H1 (cell line): ENCODE data around the gene NUBPL. TPM values are rescaled to one million over a fixed set of nuclear protein-coding genes. Genes with fewer than 3 reads are reported as not detected.

Source experiments
- CHD2 ChIP-seq: IDR thresholded peaks from 2 replicates; pipeline ENCODE4 v1.6.1; 2012; ENCODE audit warnings: low read length, improper control_type of control experiment
- JUND ChIP-seq: IDR thresholded peaks from 2 replicates; pipeline ENCODE4 v1.6.1; 2011; ENCODE audit warnings: mild to moderate bottlenecking, improper control_type of control experiment, low read length
- POLR2AphosphoS5 ChIP-seq: IDR thresholded peaks from 2 replicates; pipeline ENCODE4 v1.6.1; 2011; ENCODE audit warnings: low read depth, low read length
- RNF2 ChIP-seq: fragments of 200-900, 300-1000 bp; sonication (generic); IDR thresholded peaks from 2 replicates; pipeline ENCODE4 v1.7.1; 2016; ENCODE audit warnings: borderline replicate concordance, low read depth, mild to moderate bottlenecking, antibody characterized with exemption, low read length; ENCODE audit not compliant: poor library complexity, severe bottlenecking; ENCODE audit errors: missing control alignments
- TEAD4 ChIP-seq: IDR thresholded peaks from 2 replicates; pipeline ENCODE4 v1.6.1; 2012; ENCODE audit warnings: low read depth, low read length, inconsistent platforms, mixed read lengths
- polyA plus RNA-seq, 7 experiments: library from polyadenylated mRNA; depleted of rRNA in 3 of 7; stranded (reverse) in 5 of 7; unstranded in 2 of 7; fragments of >200 nt in 5 of 7; fragments of 200-250 nt in 2 of 7; gene quantifications; 1 replicate in 5 of 7; 2 replicates in 1 of 7; 4 replicates in 1 of 7; pipeline versions ENCODE4 v1.2.1 to v1.2.3, GENCODE V29; 2011 to 2013; ENCODE audit warnings: missing spikeins in 2 of 7, mixed read lengths in 2 of 7
- total RNA-seq: library from RNA; stranded (reverse); fragmentation: NEBNext Ultra II Directional; extraction: Animal tissue kit (Norgen Biotek cat#: 25700); gene quantifications from 2 replicates; pipeline ENCODE4 v1.2.1, GENCODE V29; 2021

The NUBPL gene
- total and polyA plus RNA-seq, 2 of the 8 experiments (the other 6 are each of a cell fraction or from before 2014, with no cell fraction given): 1.6 to 6.8 TPM

- no peak for TF ChIP-seq RNF2
- TF ChIP-seq JUND: no peak
- TF ChIP-seq POLR2AphosphoS5: no peak
- no peak for TF ChIP-seq CHD2
- TF ChIP-seq TEAD4: no peak
Measured at GRCh38 chr14:31727797-31728196, 166.6 kb downstream of the NUBPL start (continued).
